Activated naive CD8-positive, alpha-beta T cell (primary cell): ENCODE measurements around the gene DIDO1.
"Not testable (repeated sequence)": the region's sequence is repeated elsewhere in the genome, so short reads cannot be mapped to it uniquely, and the experiment has no call there.

ENCODE experiments used
- H3K27ac Mint-ChIP-seq: one replicate; pipeline ENCODE4 v1.8.0; 2021; ENCODE audit warnings: mixed read lengths
- H3K27me3 Mint-ChIP-seq: one replicate; pipeline ENCODE4 v1.8.0; 2021; ENCODE audit warnings: mixed read lengths
- H3K36me3 Mint-ChIP-seq: one replicate; pipeline ENCODE4 v1.8.0; 2021; ENCODE audit warnings: mixed read lengths
- H3K4me1 Mint-ChIP-seq: one replicate; pipeline ENCODE4 v1.8.0; 2021; ENCODE audit warnings: low read depth, mixed read lengths
- H3K4me3 Mint-ChIP-seq: one replicate; pipeline ENCODE4 v1.8.0; 2021; ENCODE audit warnings: mild to moderate bottlenecking, mixed read lengths
- H3K9me3 Mint-ChIP-seq: one replicate; pipeline ENCODE4 v1.8.0; 2021; ENCODE audit warnings: low read depth, mixed read lengths

DIDO1 gene

GRCh38 chr20:62933966-62934365, 7.7 kb upstream of the DIDO1 start:
- Mint-ChIP-seq H3K9me3 (no peaks in the 10 kb centered on the region), H3K36me3 (peaks cover 2% of the 10 kb centered on the region), H3K4me1 (peaks cover 34% of the 10 kb centered on the region), H3K4me3 (no peak overlapping the region), H3K27me3 (no peaks in the 10 kb centered on the region), H3K27ac (no peak overlapping the region)

- H3K27me3 Mint-ChIP-seq, result no peaks in the 10 kb centered on the region
- no peaks in the 10 kb centered on the region for H3K9me3 Mint-ChIP-seq
- no peaks in the 10 kb centered on the region for H3K36me3 Mint-ChIP-seq
- H3K4me3 Mint-ChIP-seq, result no peak overlapping the region
- peak overlapping the region; percentile 72 for H3K27ac Mint-ChIP-seq
- peaks cover 46% of the 10 kb centered on the region for H3K4me1 Mint-ChIP-seq
Observed at GRCh38 chr20:62931464-62931863, 5.2 kb upstream of the DIDO1 start.

- Mint-ChIP-seq H3K27me3 (no peaks in the 10 kb centered on the region), H3K4me1 (peaks cover 57% of the 10 kb centered on the region), H3K9me3 (no peaks in the 10 kb centered on the region), H3K4me3 (peak overlapping the region; percentile 89), H3K36me3 (no peaks in the 10 kb centered on the region), H3K27ac (peak overlapping the region; percentile 89)
Observed at GRCh38 chr20:62929051-62929538, 2.8 kb upstream of the DIDO1 start.

GRCh38 chr20:62928246-62928939, 2.1 kb upstream of the DIDO1 start:
- Mint-ChIP-seq H3K9me3 (no peaks in the 10 kb centered on the region), H3K4me3 (peak overlapping the region; percentile 89), H3K27me3 (no peaks in the 10 kb centered on the region), H3K27ac (peak overlapping the region; percentile 87), H3K36me3 (no peaks in the 10 kb centered on the region), H3K4me1 (peaks cover 64% of the 10 kb centered on the region)

- Mint-ChIP-seq H3K27ac (peak overlapping the region; percentile 87), H3K4me1 (peaks cover 71% of the 10 kb centered on the region), H3K9me3 (no peaks in the 10 kb centered on the region), H3K4me3 (peak overlapping the region; percentile 89), H3K27me3 (no peaks in the 10 kb centered on the region), H3K36me3 (no peaks in the 10 kb centered on the region)
Observed at GRCh38 chr20:62927128-62927705, 912 bp upstream of the DIDO1 start.

- Mint-ChIP-seq H3K27ac (peak overlapping the region; percentile 84), H3K4me1 (peaks cover 75% of the 10 kb centered on the region), H3K9me3 (no peaks in the 10 kb centered on the region), H3K27me3 (no peaks in the 10 kb centered on the region), H3K36me3 (no peaks in the 10 kb centered on the region), H3K4me3 (peak overlapping the region; percentile 94)
Observed at GRCh38 chr20:62925420-62926228, 681 bp downstream of the DIDO1 start.

GRCh38 chr20:62925076-62925419, 1.3 kb downstream of the DIDO1 start:
- H3K4me1 Mint-ChIP-seq, result peaks cover 75% of the 10 kb centered on the region
- H3K36me3 Mint-ChIP-seq, result no peaks in the 10 kb centered on the region
- no peaks in the 10 kb centered on the region for H3K27me3 Mint-ChIP-seq
- H3K27ac Mint-ChIP-seq, result peak overlapping the region; percentile 84
- peak overlapping the region; percentile 94 for H3K4me3 Mint-ChIP-seq
- no peaks in the 10 kb centered on the region for H3K9me3 Mint-ChIP-seq

- peak overlapping the region; percentile 84 for H3K27ac Mint-ChIP-seq
- no peaks in the 10 kb centered on the region for H3K27me3 Mint-ChIP-seq
- no peaks in the 10 kb centered on the region for H3K36me3 Mint-ChIP-seq
- peak overlapping the region; percentile 94 for H3K4me3 Mint-ChIP-seq
- H3K4me1 Mint-ChIP-seq, result peaks cover 75% of the 10 kb centered on the region
- H3K9me3 Mint-ChIP-seq, result no peaks in the 10 kb centered on the region
Observed at GRCh38 chr20:62924442-62925075, 1.7 kb downstream of the DIDO1 start.

- Mint-ChIP-seq H3K36me3 (no peaks in the 10 kb centered on the region), H3K27ac (peak overlapping the region; percentile 84), H3K4me3 (peak overlapping the region; percentile 94), H3K27me3 (no peaks in the 10 kb centered on the region), H3K9me3 (no peaks in the 10 kb centered on the region), H3K4me1 (peaks cover 80% of the 10 kb centered on the region)
Observed at GRCh38 chr20:62923669-62924441, 2.5 kb downstream of the DIDO1 start.

- H3K9me3 Mint-ChIP-seq, H3K36me3 Mint-ChIP-seq, H3K27me3 Mint-ChIP-seq: not testable (repeated sequence)
- Mint-ChIP-seq H3K4me1 (peaks cover 80% of the 10 kb centered on the region), H3K4me3 (peak overlapping the region; percentile 94), H3K27ac (peak overlapping the region; percentile 97)
Observed at GRCh38 chr20:62923059-62923668, 3.1 kb downstream of the DIDO1 start.

GRCh38 chr20:62922451-62922921, 3.8 kb downstream of the DIDO1 start:
- H3K9me3 Mint-ChIP-seq, result no peaks in the 10 kb centered on the region
- H3K4me1 Mint-ChIP-seq, result peaks cover 80% of the 10 kb centered on the region
- H3K27ac Mint-ChIP-seq, result peak overlapping the region; percentile 97
- no peaks in the 10 kb centered on the region for H3K36me3 Mint-ChIP-seq
- H3K4me3 Mint-ChIP-seq, result peak overlapping the region; percentile 94
- H3K27me3 Mint-ChIP-seq, result no peaks in the 10 kb centered on the region

GRCh38 chr20:62921119-62921687, 5.1 kb downstream of the DIDO1 start:
- Mint-ChIP-seq H3K27me3 (no peaks in the 10 kb centered on the region), H3K27ac (peak overlapping the region; percentile 85)

GRCh38 chr20:62920039-62920645, 6.2 kb downstream of the DIDO1 start:
- H3K27ac Mint-ChIP-seq, result peak overlapping the region; percentile 85

More at GRCh38 chr20:62921119-62921687, 5.1 kb downstream of the DIDO1 start:
- Mint-ChIP-seq H3K9me3 (no peaks in the 10 kb centered on the region), H3K4me1 (peaks cover 84% of the 10 kb centered on the region), H3K4me3 (peak overlapping the region; percentile 83), H3K36me3 (no peaks in the 10 kb centered on the region)

More at GRCh38 chr20:62920039-62920645, 6.2 kb downstream of the DIDO1 start:
- no peaks in the 10 kb centered on the region for H3K27me3 Mint-ChIP-seq
- H3K36me3 Mint-ChIP-seq, result no peaks in the 10 kb centered on the region
- peak overlapping the region; percentile 83 for H3K4me3 Mint-ChIP-seq
- H3K9me3 Mint-ChIP-seq, result no peaks in the 10 kb centered on the region
- peaks cover 93% of the 10 kb centered on the region for H3K4me1 Mint-ChIP-seq
